T-cell (primary cell): Measurements from ENCODE around the gene C19orf53. TPM values are rescaled to one million over a fixed set of nuclear protein-coding genes. Genes with fewer than 3 reads are reported as not detected.
A peak's percentile ranks its signal among the peaks of the same experiment; 100 is the strongest.

ENCODE experiments used
- ATAC-seq, 4 experiments: fragments of 200-7000 bp in 3 of 4; fragments of 150-1000 bp in 1 of 4; cut with Tn5 transposase; replicated peaks in 1 of 4; 1 replicate in 3 of 4; 2 replicates in 1 of 4; pipeline ENCODE4 v1.10.0; 2021; ENCODE audit warnings: moderate library complexity in 3 of 4, mild to moderate bottlenecking in 2 of 4, moderate number of reproducible peaks in 1 of 4
- CTCF ChIA-PET, 2 donors: fragments of 300-600 bp; sonication (Branson Sonifier 250); formaldehyde crosslinking; loops; one replicate each; lab custom pipeline; 2022; ENCODE audit warnings: antibody characterized with exemption in 2 of 2; lab: Charles Lee
- POLR2A ChIA-PET, 2 donors: fragments of 300-600 bp; sonication (Branson Sonifier 250); formaldehyde crosslinking; loops; one replicate each; lab custom pipeline; 2022; ENCODE audit warnings: antibody characterized with exemption in 2 of 2; lab: Charles Lee
- DNase-seq, 35 experiments: peaks; one replicate each; pipeline versions ENCODE4 v3.0.0 to v3.0.0-alpha.2; 2013 to 2023
- H3K27ac ChIP-seq: one replicate; pipeline ENCODE4 v1.5.1; 2013; ENCODE audit warnings: low read length
- H3K27me3 ChIP-seq, 2 experiments: replicated peaks in 1 of 2; 1 replicate in 1 of 2; 2 replicates in 1 of 2; pipeline versions ENCODE4 v1.6.1 to v1.7.0; 2013; ENCODE audit warnings: low read length in 1 of 2, mixed read lengths in 1 of 2; ENCODE audit not compliant: control insufficient read depth in 2 of 2, insufficient read depth in 2 of 2; ENCODE audit errors: extremely low read depth in 1 of 2
- H3K36me3 ChIP-seq, 2 donors: 1 replicate in 1 of 2; 2 replicates in 1 of 2; pipeline versions ENCODE4 v1.6.1 to v1.7.0; 2013; ENCODE audit warnings: low read length in 1 of 2; ENCODE audit not compliant: control insufficient read depth in 2 of 2, insufficient read depth in 1 of 2; ENCODE audit errors: extremely low read depth in 1 of 2
- H3K4me1 ChIP-seq, 2 experiments: 1 replicate in 1 of 2; 2 replicates in 1 of 2; pipeline versions ENCODE4 v1.6.1 to v1.7.0; 2013; ENCODE audit warnings: low read length in 2 of 2, mixed read lengths in 1 of 2; ENCODE audit not compliant: insufficient read depth in 2 of 2, control insufficient read depth in 1 of 2; ENCODE audit errors: extremely low read depth in 1 of 2
- H3K4me3 ChIP-seq, 2 donors: 1 replicate in 1 of 2; 2 replicates in 1 of 2; pipeline versions ENCODE4 v1.5.1 to v1.7.0; 2013; ENCODE audit warnings: mild to moderate bottlenecking in 2 of 2, low read length in 1 of 2, moderate library complexity in 1 of 2; ENCODE audit not compliant: control insufficient read depth in 1 of 2; ENCODE audit errors: extremely low read depth in 1 of 2
- H3K9me3 ChIP-seq: 2 replicates; pipeline ENCODE4 v1.7.0; 2013
- H3K27ac Mint-ChIP-seq, 2 donors: one replicate each; pipeline ENCODE4 v1.8.0; 2020 to 2021; ENCODE audit warnings: mild to moderate bottlenecking in 2 of 2, mixed read lengths in 2 of 2
- H3K27me3 Mint-ChIP-seq, 2 donors: one replicate each; pipeline ENCODE4 v1.8.0; 2021 to 2022; ENCODE audit warnings: mixed read lengths in 2 of 2
- H3K36me3 Mint-ChIP-seq: one replicate; pipeline ENCODE4 v1.8.0; 2021; ENCODE audit warnings: mixed read lengths
- H3K4me1 Mint-ChIP-seq, 3 donors: one replicate each; pipeline ENCODE4 v1.8.0; 2020 to 2022; ENCODE audit warnings: mixed read lengths in 3 of 3, mild to moderate bottlenecking in 1 of 3
- H3K4me3 Mint-ChIP-seq, 3 donors: one replicate each; pipeline ENCODE4 v1.8.0; 2020 to 2022; ENCODE audit warnings: mild to moderate bottlenecking in 3 of 3, mixed read lengths in 3 of 3, moderate library complexity in 3 of 3
- H3K9me3 Mint-ChIP-seq, 3 donors: one replicate each; pipeline ENCODE4 v1.8.0; 2020 to 2022; ENCODE audit warnings: mixed read lengths in 3 of 3
- WGBS: methylation state at CpG from one replicate; pipeline ENCODE4 v1.1.5; 2013; ENCODE audit warnings: missing lambda C conversion rate; ENCODE audit not compliant: insufficient coverage; 5-methylcytosine and 5-hydroxymethylcytosine counted together
- total RNA-seq, 35 experiments: library from RNA in 6 of 35; stranded (reverse) in 6 of 35; fragments of 120-200 nt in 1 of 35; gene quantifications; one replicate each; pipeline versions ENCODE4 v1.2.1 to v1.2.4 and lab custom pipeline; 2013 to 2026

The C19orf53 gene
- total RNA-seq, 5 donors from 2014 or later (not counting 1 experiment from before 2014, with no cell fraction given), result 69.7 to 82.1 (median 76.8) TPM

DNA sequence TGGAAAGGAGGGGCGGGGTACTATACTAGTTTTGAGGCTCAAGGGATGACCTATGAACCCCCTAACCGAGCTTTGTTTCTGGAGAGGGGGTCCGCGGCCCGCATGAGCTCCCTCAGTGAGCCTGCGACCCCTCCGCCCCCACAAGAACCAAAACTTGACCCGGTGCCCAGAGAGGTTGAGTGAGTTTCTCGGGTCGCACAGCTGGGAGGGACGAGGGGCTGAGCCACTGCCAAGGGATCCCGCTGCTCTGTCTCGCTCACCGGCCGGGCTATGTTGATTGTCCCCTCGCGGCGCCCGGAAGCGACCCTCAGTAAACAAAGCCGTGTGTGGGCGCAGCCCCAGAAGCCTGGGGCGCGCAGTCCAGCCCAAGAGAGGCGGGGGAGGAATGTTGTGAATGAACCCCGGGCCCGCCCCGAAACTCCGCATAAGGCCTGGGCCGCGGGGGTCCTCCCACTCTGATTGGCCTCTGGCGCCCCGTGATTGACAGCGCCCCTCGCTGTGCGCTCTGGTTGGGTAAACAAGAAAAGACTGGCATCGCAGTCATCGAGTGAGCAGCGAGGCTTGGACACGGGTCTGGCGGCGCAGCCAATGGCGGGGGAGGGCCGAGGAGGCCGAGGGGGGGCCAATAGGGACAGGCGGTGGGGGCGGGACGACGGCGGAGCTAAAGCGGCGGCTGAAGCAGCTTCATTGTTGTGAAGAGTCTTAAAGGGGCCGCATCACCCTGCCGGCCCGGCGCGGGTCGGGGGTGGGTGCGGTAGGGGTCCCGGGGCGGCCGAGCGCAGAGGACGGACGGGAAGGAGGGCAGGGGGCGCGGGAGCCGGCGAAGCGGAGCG lies 20.7 kb downstream of the C19orf53 start, which contains the start of gene ZSWIM4:
Gene ZSWIM4 (plus strand): TSS at position 687 of the 833 bp plus-strand sequence. CDS start 206 bp downstream, outside the sequence.
- CTCF ChIA-PET, result interaction anchor here in 1 of 2 donors (0.6 to 0.8 kb wide), 5 partner anchors 12 to 201 kb away, joined by 3 to 8 read pairs (median 5); partner anchors contain the start of gene C19orf53
- ATAC-seq (peak; percentile 92 to 97 (median 96)), DNase-seq (peak; percentile 64 to 94 (median 79))
- Histone ChIP-seq H3K4me1 (peaks cover 6 to 32% of the 10 kb centered on the region in 2 experiments), H3K27me3 (no peaks in the 10 kb centered on the region), H3K36me3 (no peaks in the 10 kb centered on the region), H3K4me3 (peak within 1 kb of the TSS; percentile 69 to 70), H3K9me3 (no peaks in the 10 kb centered on the region), H3K27ac (peak within 1 kb of the TSS; percentile 73)
- no peaks in the 10 kb centered on the region for H3K9me3 Mint-ChIP-seq
- under 1% methylated on average over 64 of the region's 71 CpGs for WGBS
- POLR2A ChIA-PET, result interaction anchor here in 1 of 2 donors (0.7 to 1.1 kb wide), 2 partner anchors 46 to 51 kb away, joined by 3 read pairs; no protein-coding TSS in a partner anchor
- H3K27ac Mint-ChIP-seq, result peak within 1 kb of the TSS; percentile 94 to 96
- peak within 1 kb of the TSS; percentile 94 to 97 (median 95) for H3K4me3 Mint-ChIP-seq
- no peaks in the 10 kb centered on the region for H3K27me3 Mint-ChIP-seq
- H3K4me1 Mint-ChIP-seq, result peaks cover 30 to 35% (median 34%) of the 10 kb centered on the region in 3 donors
- no peaks in the 10 kb centered on the region for H3K36me3 Mint-ChIP-seq

GRCh38 chr19:13795595-13796300 lies 21.5 kb downstream of the C19orf53 start:
- H3K27ac ChIP-seq, result no peak overlapping the region
- H3K36me3 Mint-ChIP-seq, result no peaks in the 10 kb centered on the region
- no peaks in the 10 kb centered on the region for H3K27me3 ChIP-seq
- no peaks in the 10 kb centered on the region for H3K27me3 Mint-ChIP-seq
- POLR2A ChIA-PET, result no interaction called here
- H3K4me3 Mint-ChIP-seq, result peak overlapping the region; percentile 70 to 97 (median 80)
- DNase-seq (no peak), ATAC-seq (peak; percentile 9 to 18 (median 12))
- WGBS, result 5% methylated on average over 42 of the region's 42 CpGs
- no peaks in the 10 kb centered on the region for H3K9me3 ChIP-seq
- H3K27ac Mint-ChIP-seq, result peak overlapping the region; percentile 70 to 82
- peaks cover 6 to 27% of the 10 kb centered on the region in 2 experiments for H3K4me1 ChIP-seq
- H3K36me3 ChIP-seq, result no peaks in the 10 kb centered on the region
- CTCF ChIA-PET, result interaction anchor here in 1 of 2 donors (0.6 to 0.8 kb wide), 3 partner anchors 11 to 202 kb away, joined by 3 to 8 read pairs (median 5); no protein-coding TSS in a partner anchor
- peaks cover 26 to 29% (median 28%) of the 10 kb centered on the region in 3 donors for H3K4me1 Mint-ChIP-seq
- no peaks in the 10 kb centered on the region for H3K9me3 Mint-ChIP-seq
- H3K4me3 ChIP-seq, result peak overlapping the region; percentile 67 to 70

GRCh38 chr19:13796301-13797057 lies 22.2 kb downstream of the C19orf53 start:
- H3K4me1 Mint-ChIP-seq, result peaks cover 29 to 33% (median 32%) of the 10 kb centered on the region in 3 donors
- peak overlapping the region; percentile 67 to 70 for H3K4me3 ChIP-seq
- 41% methylated on average over 7 of the region's 12 CpGs for WGBS
- H3K27me3 ChIP-seq, result no peaks in the 10 kb centered on the region
- no peak overlapping the region for H3K27ac ChIP-seq
- peaks cover 4% of the 10 kb centered on the region for H3K36me3 Mint-ChIP-seq
- DNase-seq, result no peak
- H3K27ac Mint-ChIP-seq, result peak overlapping the region; percentile 70 to 82
- peaks cover 6 to 27% of the 10 kb centered on the region in 2 experiments for H3K4me1 ChIP-seq
- no peaks in the 10 kb centered on the region for H3K9me3 ChIP-seq
- H3K27me3 Mint-ChIP-seq, result no peaks in the 10 kb centered on the region
- H3K4me3 Mint-ChIP-seq, result peak overlapping the region; percentile 70 to 97 (median 80)
- H3K9me3 Mint-ChIP-seq, result no peaks in the 10 kb centered on the region
- no peak for ATAC-seq
- H3K36me3 ChIP-seq, result peaks cover 0 to 3% of the 10 kb centered on the region in 2 donors
- ChIA-PET POLR2A (no interaction called here), CTCF (no interaction called here)

DNA sequence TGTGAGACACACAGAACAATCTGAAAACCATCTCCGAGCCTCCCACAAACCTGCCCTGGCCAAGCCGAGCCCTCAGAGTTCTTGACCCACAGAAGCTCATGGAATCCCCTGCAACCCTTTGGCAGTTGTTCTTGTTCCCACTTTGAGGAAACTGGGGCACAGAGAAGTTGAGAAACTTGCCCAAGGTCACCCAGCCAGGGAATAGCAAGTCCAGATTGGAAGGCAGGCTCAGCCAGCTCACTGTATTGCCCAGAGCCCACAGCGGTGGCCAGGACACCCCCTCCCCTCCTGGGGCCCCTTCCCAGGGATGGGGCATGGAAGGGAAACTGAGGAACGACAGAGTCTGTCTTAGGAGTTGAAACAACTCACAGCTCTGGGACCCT lies 22.8 kb downstream of the C19orf53 start:
- Mint-ChIP-seq H3K9me3 (no peaks in the 10 kb centered on the region), H3K27ac (no peak overlapping the region), H3K36me3 (peaks cover 4% of the 10 kb centered on the region), H3K27me3 (no peaks in the 10 kb centered on the region), H3K4me1 (peaks cover 29 to 33% (median 32%) of the 10 kb centered on the region in 3 donors), H3K4me3 (peak overlapping the region; percentile 70 to 97 (median 80))
- DNase-seq (no peak), ATAC-seq (no peak)
- peaks cover 6 to 27% of the 10 kb centered on the region in 2 experiments for H3K4me1 ChIP-seq
- ChIA-PET CTCF (interaction anchor here in 1 of 2 donors (0.7 to 1.0 kb wide), 2 partner anchors 9 to 40 kb away, joined by 3 read pairs; no protein-coding TSS in a partner anchor), POLR2A (interaction anchor here in 1 of 2 donors (1.0 kb wide), 1 partner anchor 53 kb away, joined by 3 read pairs; no protein-coding TSS in a partner anchor)
- 75% methylated on average over 1 of the region's 4 CpGs for WGBS
- no peaks in the 10 kb centered on the region for H3K9me3 ChIP-seq
- no peak overlapping the region for H3K4me3 ChIP-seq
- H3K27ac ChIP-seq, result no peak overlapping the region
- peaks cover 0 to 3% of the 10 kb centered on the region in 2 donors for H3K36me3 ChIP-seq
- H3K27me3 ChIP-seq, result no peaks in the 10 kb centered on the region

DNA sequence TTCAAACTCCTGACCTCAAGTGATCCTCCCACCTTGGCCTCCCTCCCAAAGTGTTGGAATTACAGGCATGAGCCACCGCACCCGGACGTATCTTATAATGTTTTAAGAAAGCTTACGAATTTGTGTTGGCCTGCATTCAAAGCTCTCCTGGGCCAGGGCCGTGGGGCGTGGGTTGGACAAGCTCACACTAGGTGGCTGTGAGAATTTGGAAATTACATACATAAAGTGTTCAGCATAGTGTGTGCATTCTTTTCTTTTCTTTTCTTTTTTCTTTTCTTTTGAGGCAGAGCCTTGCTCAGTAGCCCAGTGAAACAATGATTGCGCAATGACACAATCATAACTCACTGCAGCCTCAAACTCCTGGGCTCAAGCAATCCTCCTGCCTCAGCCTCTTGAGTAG lies 23.6 kb downstream of the C19orf53 start:
- Histone ChIP-seq H3K4me3 (no peak overlapping the region), H3K36me3 (peaks cover 0 to 3% of the 10 kb centered on the region in 2 donors), H3K27ac (no peak overlapping the region), H3K9me3 (no peaks in the 10 kb centered on the region), H3K27me3 (no peaks in the 10 kb centered on the region), H3K4me1 (peaks cover 6 to 27% of the 10 kb centered on the region in 2 experiments)
- Mint-ChIP-seq H3K27ac (peak overlapping the region in 1 of 2 donors; percentile 39), H3K4me1 (peaks cover 29 to 34% (median 33%) of the 10 kb centered on the region in 3 donors), H3K27me3 (no peaks in the 10 kb centered on the region), H3K36me3 (peaks cover 4% of the 10 kb centered on the region), H3K9me3 (no peaks in the 10 kb centered on the region), H3K4me3 (no peak overlapping the region)
- 96% methylated on average over 4 of the region's 7 CpGs for WGBS
- DNase-seq (no peak), ATAC-seq (no peak)
- CTCF ChIA-PET, result interaction anchor here (0.6 to 1.0 kb wide), 3 partner anchors 39 to 149 kb away, joined by 3 to 4 read pairs (median 3); no protein-coding TSS in a partner anchor
- POLR2A ChIA-PET, result interaction anchor here (0.5 to 1.0 kb wide), 3 partner anchors 8 to 718 kb away, joined by 3 to 6 read pairs (median 4); no protein-coding TSS in a partner anchor
